ENCODE measurements around the gene C14orf39.
"Not testable (repeated sequence)": the region's sequence is repeated elsewhere in the genome, so short reads cannot be mapped to it uniquely, and the experiment has no call there.

C14orf39 gene

DNA sequence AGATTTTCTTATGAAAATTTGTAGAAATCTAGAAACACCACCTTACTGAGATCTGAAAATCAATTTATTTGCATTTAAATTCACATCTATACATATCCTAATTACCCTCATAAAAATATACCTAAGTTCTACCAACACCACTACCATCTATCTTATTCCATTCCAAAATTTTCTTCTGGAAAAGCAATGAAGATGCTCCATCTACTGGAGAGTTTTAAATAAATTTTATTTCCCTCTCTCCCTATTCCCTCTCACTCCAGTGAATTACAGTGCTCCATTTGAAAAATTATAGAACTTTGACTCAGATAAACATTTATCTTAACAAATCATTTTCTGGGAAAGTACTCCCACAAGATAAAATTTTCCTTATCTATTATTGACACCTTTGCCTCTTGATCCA is 2.3 kb upstream of the C14orf39 start:
- no peak for DNase-seq

- DNase-seq = no peak
Measured at GRCh38 chr14:60487211-60487610, 1.3 kb upstream of the C14orf39 start.

- DNase-seq = no peak
Measured at GRCh38 chr14:60485057-60485597, 736 bp downstream of the C14orf39 start.

GRCh38 chr14:60482743-60483142 is 3.1 kb downstream of the C14orf39 start:
- peak; percentile 13 for DNase-seq

GRCh38 chr14:60480248-60480647 is 5.6 kb downstream of the C14orf39 start:
- not testable (repeated sequence) for DNase-seq

DNA sequence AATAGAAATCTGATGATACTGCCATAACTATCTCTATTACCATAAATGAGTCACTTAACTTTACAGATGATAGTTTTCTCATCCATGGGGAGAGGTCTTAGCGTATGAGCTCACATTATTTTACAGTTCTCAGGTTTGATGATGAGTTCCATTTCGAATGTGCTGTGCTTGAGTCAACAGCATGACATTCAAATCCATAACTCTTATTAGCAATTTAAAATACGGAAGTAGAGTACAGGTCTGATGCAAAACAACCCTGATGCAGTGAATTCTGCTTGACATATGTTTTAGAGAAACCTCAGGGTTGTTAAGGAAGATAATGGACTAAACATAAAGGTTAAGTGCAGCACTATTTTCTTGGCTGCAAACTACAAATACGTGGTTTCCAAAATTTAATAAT is 30.0 kb downstream of the C14orf39 start:
- DNase-seq = no peak

DNA sequence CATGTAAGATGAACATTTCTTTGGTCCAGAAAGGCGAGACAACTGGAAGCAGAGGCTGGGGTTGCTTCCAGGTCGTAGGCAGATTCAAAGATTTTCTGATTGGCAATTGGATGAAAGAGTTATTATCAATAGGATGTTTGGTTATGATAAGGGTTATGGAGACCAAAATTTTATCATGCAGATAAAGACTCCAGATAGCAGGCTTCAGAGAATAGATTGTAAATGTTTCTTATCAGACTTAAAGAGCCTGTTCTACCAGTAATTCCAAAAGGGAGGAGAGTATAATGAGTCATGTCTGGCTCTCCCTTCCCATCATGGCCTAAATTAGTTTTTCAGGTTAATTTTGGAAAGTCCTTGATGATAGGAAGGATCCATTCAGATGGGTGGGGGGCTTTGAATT is 55.6 kb downstream of the C14orf39 start:
- peak; percentile 20 for DNase-seq

DNA sequence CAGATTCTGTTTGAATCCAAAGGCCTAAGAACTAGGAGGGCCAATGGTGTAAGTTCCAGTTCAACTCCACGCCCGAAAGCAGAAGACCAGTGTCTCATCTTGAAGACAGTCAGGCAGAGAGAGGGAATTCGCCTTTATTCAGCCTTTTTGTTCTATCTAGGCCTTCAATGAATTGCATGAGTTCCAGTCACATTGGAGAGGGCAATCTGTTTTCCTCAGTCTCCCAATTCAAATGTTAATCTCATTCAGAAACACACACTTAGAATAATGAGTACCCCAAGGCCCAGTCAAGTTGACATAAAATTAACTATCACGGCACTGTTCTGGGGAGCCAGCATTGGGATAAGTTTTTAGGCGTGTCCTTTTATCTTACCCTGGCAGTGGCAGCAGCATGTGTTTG is 65.8 kb downstream of the C14orf39 start:
- DNase-seq = no peak

DNA sequence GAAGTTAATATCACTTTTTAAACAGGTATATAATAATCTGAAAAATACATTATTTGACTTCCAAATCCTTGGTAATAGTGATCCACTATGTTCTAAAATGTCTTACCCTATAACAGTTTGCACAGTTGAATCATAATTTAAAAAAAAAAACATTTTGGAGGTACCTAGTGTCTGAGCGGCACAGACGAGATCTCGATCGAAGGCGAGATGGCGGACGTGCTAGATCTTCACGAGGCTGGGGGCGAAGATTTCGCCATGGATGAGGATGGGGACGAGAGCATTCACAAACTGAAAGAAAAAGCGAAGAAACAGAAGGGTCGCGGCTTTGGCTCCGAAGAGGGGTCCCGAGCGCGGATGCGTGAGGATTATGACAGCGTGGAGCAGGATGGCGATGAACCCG is 88.3 kb downstream of the C14orf39 start:
- DNase-seq = not testable (repeated sequence)

DNA sequence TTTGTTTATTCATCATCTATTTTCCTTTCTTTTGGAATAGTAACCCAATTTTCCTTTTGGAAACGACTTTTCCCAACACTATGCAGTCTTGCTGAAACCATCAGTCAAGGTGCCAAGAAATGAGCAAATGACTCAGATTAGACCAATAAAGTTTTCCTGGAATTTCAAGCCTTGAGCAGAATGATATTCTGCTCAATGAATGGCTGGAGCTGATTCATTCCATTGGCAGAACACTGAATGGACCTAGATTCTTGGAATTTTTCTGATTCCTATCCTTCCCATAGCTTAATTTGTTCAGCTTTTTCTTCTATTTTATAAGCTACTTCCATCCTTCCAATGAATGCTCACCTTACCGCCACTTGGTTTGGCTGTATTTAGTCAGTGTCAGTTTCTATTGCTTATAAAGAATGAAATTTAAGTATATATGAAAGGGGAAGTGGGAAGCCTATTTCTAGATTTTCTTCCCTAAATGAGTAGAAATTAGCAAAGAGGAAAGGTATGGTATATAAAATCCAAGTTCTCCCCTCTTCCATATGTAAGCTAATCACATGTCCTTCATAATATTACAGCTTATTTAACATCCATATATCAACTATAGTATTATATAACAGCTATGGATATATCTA is 89.0 kb downstream of the C14orf39 start:
- DNase-seq = peak; percentile 22

Measured in NCI-H226 (cell line).